ENCODE results near the gene SIX1. TPM values are rescaled to one million over a fixed set of nuclear protein-coding genes. Genes with fewer than 3 reads are reported as not detected.

Gene SIX1
- total RNA-seq, 1 donor from 2014 or later: not detected

GRCh38 chr14:60622210-60622916 lies 26.9 kb downstream of the SIX1 start:
- ATAC-seq (no peak), DNase-seq (ENCODE audit: missing footprints) (no peak)
- intact Hi-C loops (cut with DNase I): no loop called here

- DNase-seq (ENCODE audit: missing footprints) (no peak), ATAC-seq (no peak)
- intact Hi-C loops (cut with DNase I): no loop called here
Measured at GRCh38 chr14:60621386-60621785, 27.9 kb downstream of the SIX1 start.

GRCh38 chr14:60618241-60618640 lies 31.0 kb downstream of the SIX1 start:
- intact Hi-C loops (cut with DNase I): no loop called here
- ATAC-seq (no peak), DNase-seq (ENCODE audit: missing footprints) (no peak)

GRCh38 chr14:60616461-60616959 lies 32.8 kb downstream of the SIX1 start:
- intact Hi-C loops (cut with DNase I): no loop called here
- DNase-seq (ENCODE audit: missing footprints) (no peak), ATAC-seq (no peak)

GRCh38 chr14:60602291-60602690 lies 47.0 kb downstream of the SIX1 start:
- no peak for ATAC-seq
- intact Hi-C loops (cut with DNase I): no loop called here

GRCh38 chr14:60599727-60600126 lies 49.5 kb downstream of the SIX1 start:
- no peak for ATAC-seq
- intact Hi-C loops (cut with DNase I): no loop called here
- DNase-seq (ENCODE audit: missing footprints): no peak

More at GRCh38 chr14:60602291-60602690, 47.0 kb downstream of the SIX1 start:
- DNase-seq (ENCODE audit: missing footprints): no peak

- ATAC-seq (no peak), DNase-seq (ENCODE audit: missing footprints) (no peak)
- intact Hi-C loops (cut with DNase I): no loop called here
Measured at GRCh38 chr14:60596139-60596538, 53.1 kb downstream of the SIX1 start.

GRCh38 chr14:60594062-60594461 lies 55.2 kb downstream of the SIX1 start:
- DNase-seq (ENCODE audit: missing footprints) (no peak), ATAC-seq (no peak)
- intact Hi-C loops (cut with DNase I): no loop called here

Other genes starting within 250 kb of the SIX1 start
- not detected for gene C14orf39, start 163.4 kb downstream of the SIX1 start, total RNA-seq
- not detected for gene SIX6, start 140.3 kb downstream of the SIX1 start, total RNA-seq
- 1.4 TPM for gene SIX4, start 74.9 kb upstream of the SIX1 start, total RNA-seq
- 25.7 TPM for gene MNAT1, start 85.3 kb upstream of the SIX1 start, total RNA-seq